HG02943 (cell line): Measurements from ENCODE around the gene LGALS7B.
"Not testable (repeated sequence)": the region's sequence is repeated elsewhere in the genome, so short reads cannot be mapped to it uniquely, and the experiment has no call there.

Experiments
- ATAC-seq: cut with Tn5 transposase; IDR thresholded peaks from one replicate; pipeline ENCODE4 v1.9.1; 2021; ENCODE audit warnings: mild to moderate bottlenecking, low read depth, moderate library complexity; ENCODE audit not compliant: unreplicated experiment

LGALS7B gene

GRCh38 chr19:38788478-38789243 lies at the start of gene LGALS7B:
LGALS7B (plus strand) TSS chr19:38789200; CDS start chr19:38789227, 27 bp downstream.
- no peak for ATAC-seq

GRCh38 chr19:38739440-38740256 lies 49.4 kb upstream of the LGALS7B start:
- ATAC-seq: no peak

- no peak for ATAC-seq
These were observed 48.8 kb upstream of the LGALS7B start for GRCh38 chr19:38740257-38740592.

GRCh38 chr19:38740932-38741331 lies 48.1 kb upstream of the LGALS7B start:
- ATAC-seq: no peak

GRCh38 chr19:38741670-38742069 lies 47.3 kb upstream of the LGALS7B start:
- ATAC-seq: no peak

GRCh38 chr19:38742296-38742695 lies 46.7 kb upstream of the LGALS7B start:
- ATAC-seq: no peak

GRCh38 chr19:38742906-38743305 lies 46.1 kb upstream of the LGALS7B start:
- ATAC-seq: no peak

GRCh38 chr19:38743394-38744297 lies 45.4 kb upstream of the LGALS7B start:
- ATAC-seq: no peak

GRCh38 chr19:38744298-38744681 lies 44.7 kb upstream of the LGALS7B start, which contains the start of gene CAPN12:
CAPN12 (minus strand) TSS chr19:38744474; CDS start chr19:38744165, 309 bp downstream.
- no peak for ATAC-seq

GRCh38 chr19:38744874-38745273 lies 44.1 kb upstream of the LGALS7B start:
- no peak for ATAC-seq

GRCh38 chr19:38745316-38745715 lies 43.7 kb upstream of the LGALS7B start:
- no peak for ATAC-seq

GRCh38 chr19:38753783-38754182 lies 35.2 kb upstream of the LGALS7B start:
- not testable (repeated sequence) for ATAC-seq

- ATAC-seq: not testable (repeated sequence)
These were observed 34.8 kb upstream of the LGALS7B start for GRCh38 chr19:38754196-38754595.

GRCh38 chr19:38759590-38760003 lies 29.4 kb upstream of the LGALS7B start:
- no peak for ATAC-seq

GRCh38 chr19:38760805-38761517 lies 28.0 kb upstream of the LGALS7B start:
- ATAC-seq: not testable (repeated sequence)

- ATAC-seq: not testable (repeated sequence)
These were observed 27.1 kb upstream of the LGALS7B start for GRCh38 chr19:38761884-38762389.

- no peak for ATAC-seq
These were observed 25.2 kb upstream of the LGALS7B start for GRCh38 chr19:38763795-38764220.

- no peak for ATAC-seq
These were observed 23.8 kb upstream of the LGALS7B start for GRCh38 chr19:38765214-38765613.

GRCh38 chr19:38766276-38767047 lies 22.5 kb upstream of the LGALS7B start:
- no peak for ATAC-seq
